ENCODE data around the gene CD36.

The CD36 gene

GRCh38 chr7:80637911-80638765 lies at the start of gene CD36:
Gene CD36 (plus strand): TSS chr7:80638642. CDS start chr7:80646741, 8,099 bp downstream.
- no peak for TF ChIP-seq GATA3 (IDR thresholded peaks at IDR 0.05; ENCODE audit: low read depth, low read length)
- no peak for TF ChIP-seq GATA2 (IDR thresholded peaks at IDR 0.05; ENCODE audit: low read depth, low read length)

- TF ChIP-seq GATA3 (IDR thresholded peaks at IDR 0.05; ENCODE audit: low read depth, low read length) (no peak), GATA2 (IDR thresholded peaks at IDR 0.05; ENCODE audit: low read depth, low read length) (no peak)
Observed at GRCh38 chr7:80589631-80590030, 48.8 kb upstream of the CD36 start.

- TF ChIP-seq GATA2 (IDR thresholded peaks at IDR 0.05; ENCODE audit: low read depth, low read length), result no peak
- TF ChIP-seq GATA3 (IDR thresholded peaks at IDR 0.05; ENCODE audit: low read depth, low read length), result no peak
Observed at GRCh38 chr7:80591654-80592053, 46.8 kb upstream of the CD36 start.

GRCh38 chr7:80593869-80594586 lies 44.4 kb upstream of the CD36 start:
- TF ChIP-seq GATA2 (IDR thresholded peaks at IDR 0.05; ENCODE audit: low read depth, low read length), result no peak
- no peak for TF ChIP-seq GATA3 (IDR thresholded peaks at IDR 0.05; ENCODE audit: low read depth, low read length)

- no peak for TF ChIP-seq GATA3 (IDR thresholded peaks at IDR 0.05; ENCODE audit: low read depth, low read length)
- no peak for TF ChIP-seq GATA2 (IDR thresholded peaks at IDR 0.05; ENCODE audit: low read depth, low read length)
Observed at GRCh38 chr7:80596933-80597517, 41.4 kb upstream of the CD36 start.

GRCh38 chr7:80597875-80598274 lies 40.6 kb upstream of the CD36 start:
- no peak for TF ChIP-seq GATA2 (IDR thresholded peaks at IDR 0.05; ENCODE audit: low read depth, low read length)
- TF ChIP-seq GATA3 (IDR thresholded peaks at IDR 0.05; ENCODE audit: low read depth, low read length), result no peak

- TF ChIP-seq GATA3 (IDR thresholded peaks at IDR 0.05; ENCODE audit: low read depth, low read length) (no peak), GATA2 (IDR thresholded peaks at IDR 0.05; ENCODE audit: low read depth, low read length) (no peak)
Observed at GRCh38 chr7:80600046-80600445, 38.4 kb upstream of the CD36 start.

GRCh38 chr7:80601999-80602398 lies 36.4 kb upstream of the CD36 start:
- TF ChIP-seq GATA2 (IDR thresholded peaks at IDR 0.05; ENCODE audit: low read depth, low read length), result no peak
- no peak for TF ChIP-seq GATA3 (IDR thresholded peaks at IDR 0.05; ENCODE audit: low read depth, low read length)

GRCh38 chr7:80603940-80604339 lies 34.5 kb upstream of the CD36 start:
- TF ChIP-seq GATA3 (IDR thresholded peaks at IDR 0.05; ENCODE audit: low read depth, low read length), result no peak
- TF ChIP-seq GATA2 (IDR thresholded peaks at IDR 0.05; ENCODE audit: low read depth, low read length), result no peak

- no peak for TF ChIP-seq GATA3 (IDR thresholded peaks at IDR 0.05; ENCODE audit: low read depth, low read length)
- TF ChIP-seq GATA2 (IDR thresholded peaks at IDR 0.05; ENCODE audit: low read depth, low read length), result no peak
Observed at GRCh38 chr7:80604436-80604835, 34.0 kb upstream of the CD36 start.

GRCh38 chr7:80607136-80607535 lies 31.3 kb upstream of the CD36 start:
- no peak for TF ChIP-seq GATA2 (IDR thresholded peaks at IDR 0.05; ENCODE audit: low read depth, low read length)
- TF ChIP-seq GATA3 (IDR thresholded peaks at IDR 0.05; ENCODE audit: low read depth, low read length), result no peak

GRCh38 chr7:80608336-80608735 lies 30.1 kb upstream of the CD36 start:
- no peak for TF ChIP-seq GATA3 (IDR thresholded peaks at IDR 0.05; ENCODE audit: low read depth, low read length)
- TF ChIP-seq GATA2 (IDR thresholded peaks at IDR 0.05; ENCODE audit: low read depth, low read length), result no peak

GRCh38 chr7:80609751-80610150 lies 28.7 kb upstream of the CD36 start:
- no peak for TF ChIP-seq GATA2 (IDR thresholded peaks at IDR 0.05; ENCODE audit: low read depth, low read length)
- no peak for TF ChIP-seq GATA3 (IDR thresholded peaks at IDR 0.05; ENCODE audit: low read depth, low read length)

GRCh38 chr7:80611353-80611752 lies 27.1 kb upstream of the CD36 start:
- no peak for TF ChIP-seq GATA2 (IDR thresholded peaks at IDR 0.05; ENCODE audit: low read depth, low read length)
- no peak for TF ChIP-seq GATA3 (IDR thresholded peaks at IDR 0.05; ENCODE audit: low read depth, low read length)
